Thyroid gland (tissue), 4 donors: Measurements from ENCODE around the gene CLTC.

Experiments used
- POLR2A ChIP-seq, 2 donors: fragments of 450-650 bp; IDR thresholded peaks; one replicate each; pipeline ENCODE4 v1.6.1; 2017; ENCODE audit warnings: antibody characterized with exemption in 2 of 2, mild to moderate bottlenecking in 2 of 2, moderate library complexity in 1 of 2
- TF ChIP-seq, protein P1 (sequence below), 6 experiments: fragments of 200-600 bp in 3 of 6; fragments of 450-650 bp in 3 of 6; sonication (generic) in 3 of 6; IDR thresholded peaks; one replicate each; pipeline ENCODE4 v1.5.1; 2016 to 2019; ENCODE audit warnings: antibody characterized with exemption in 6 of 6, mild to moderate bottlenecking in 2 of 6, inconsistent platforms in 1 of 6, moderate library complexity in 1 of 6

DNA sequence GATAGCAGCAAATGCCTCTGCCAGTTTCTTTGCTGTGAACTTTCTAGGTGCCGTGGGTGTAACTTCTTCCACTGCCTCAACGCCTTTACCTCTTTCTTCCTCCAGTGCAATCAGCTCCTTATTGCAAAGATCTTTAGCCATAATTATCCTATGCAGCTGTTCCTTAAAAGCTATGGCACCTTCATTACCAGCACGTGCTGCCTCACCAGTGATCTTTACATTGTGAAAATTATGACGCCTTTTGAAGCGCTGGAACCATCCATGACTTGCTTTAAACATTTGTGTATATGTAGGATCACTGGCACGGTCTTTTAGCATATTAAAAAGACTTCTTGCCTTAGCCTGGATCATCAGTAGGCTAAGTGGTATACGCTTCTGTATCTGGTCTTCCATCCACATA, 79.5 kb downstream of the CLTC start:
- TF ChIP-seq, protein P1, sequence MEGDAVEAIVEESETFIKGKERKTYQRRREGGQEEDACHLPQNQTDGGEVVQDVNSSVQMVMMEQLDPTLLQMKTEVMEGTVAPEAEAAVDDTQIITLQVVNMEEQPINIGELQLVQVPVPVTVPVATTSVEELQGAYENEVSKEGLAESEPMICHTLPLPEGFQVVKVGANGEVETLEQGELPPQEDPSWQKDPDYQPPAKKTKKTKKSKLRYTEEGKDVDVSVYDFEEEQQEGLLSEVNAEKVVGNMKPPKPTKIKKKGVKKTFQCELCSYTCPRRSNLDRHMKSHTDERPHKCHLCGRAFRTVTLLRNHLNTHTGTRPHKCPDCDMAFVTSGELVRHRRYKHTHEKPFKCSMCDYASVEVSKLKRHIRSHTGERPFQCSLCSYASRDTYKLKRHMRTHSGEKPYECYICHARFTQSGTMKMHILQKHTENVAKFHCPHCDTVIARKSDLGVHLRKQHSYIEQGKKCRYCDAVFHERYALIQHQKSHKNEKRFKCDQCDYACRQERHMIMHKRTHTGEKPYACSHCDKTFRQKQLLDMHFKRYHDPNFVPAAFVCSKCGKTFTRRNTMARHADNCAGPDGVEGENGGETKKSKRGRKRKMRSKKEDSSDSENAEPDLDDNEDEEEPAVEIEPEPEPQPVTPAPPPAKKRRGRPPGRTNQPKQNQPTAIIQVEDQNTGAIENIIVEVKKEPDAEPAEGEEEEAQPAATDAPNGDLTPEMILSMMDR (IDR thresholded peaks at IDR 0.05): no peak
- TF ChIP-seq POLR2A (IDR thresholded peaks at IDR 0.05): no peak
